K562 (cell line): Measurements from ENCODE around the gene TSGA10IP. TPM values are rescaled to one million over a fixed set of nuclear protein-coding genes. Genes with fewer than 3 reads are reported as not detected.
A peak's percentile ranks its signal among the peaks of the same experiment; 100 is the strongest.

Source experiments
- ATAC-seq: fragments of 200-7000 bp; cut with Tn5 transposase; 3 replicates; pipeline ENCODE4 v1.9.1; 2020; ENCODE audit warnings: moderate library complexity
- BruUV-seq: library from RNA; stranded (reverse); fragments of 400-500 nt; replicated peaks from 2 replicates; lab custom pipeline; 2021; lab: Mats Ljungman, UMichigan
- CTCF ChIA-PET: fragments of 300-600 bp; formaldehyde crosslinking; extraction: SDS; loops from one replicate; lab custom pipeline; 2021; ENCODE audit warnings: low intra/inter-chr PET ratio; lab: Yijun Ruan, JAX
- POLR2A ChIA-PET: fragments of 300-600, 350-650 bp; sonication (Branson Sonifier 250); formaldehyde crosslinking; extraction: SDS; loops from one replicate; lab custom pipeline; 2021; ENCODE audit warnings: antibody characterized with exemption, inconsistent platforms; lab: Yijun Ruan, JAX
- DNase-seq, 4 experiments: peaks; one replicate each; pipeline versions ENCODE4 v3.0.0 to v3.0.0-alpha.2; 2011 to 2018; ENCODE audit warnings: low spot score in 3 of 4, mixed read lengths in 3 of 4; ENCODE audit errors: extremely low read depth in 1 of 4
- FAIRE-seq: peaks from 2 replicates; lab custom pipeline; 2011; peaks lifted over from hg19 to GRCh38; lab: Jason Lieb, UNC
- H2AFZ ChIP-seq: 2 replicates; pipeline ENCODE4 v1.6.0; 2011; ENCODE audit warnings: low read depth, low read length, control low read depth, inconsistent platforms
- H3K27ac ChIP-seq: fragments of 200-600 bp; 3 replicates; pipeline ENCODE4 v1.8.0; 2011; ENCODE audit warnings: low read depth, mild to moderate bottlenecking, control low read depth, inconsistent platforms, low read length, moderate library complexity, mixed read lengths; ENCODE audit errors: extremely low read depth
- H3K27me3 ChIP-seq, 2 experiments: fragments of 300-600 bp in 1 of 2; 2 replicates in 1 of 2; 3 replicates in 1 of 2; pipeline versions ENCODE4 v1.6.0 to v1.8.0; 2011; ENCODE audit warnings: inconsistent platforms in 2 of 2, low read length in 2 of 2, mild to moderate bottlenecking in 1 of 2, mixed read lengths in 1 of 2, moderate library complexity in 1 of 2; ENCODE audit not compliant: control insufficient read depth in 2 of 2, insufficient read depth in 2 of 2
- H3K36me3 ChIP-seq: fragments of 300-600 bp; 3 replicates; pipeline ENCODE4 v1.8.0; 2011; ENCODE audit warnings: mild to moderate bottlenecking, low read length, inconsistent platforms; ENCODE audit not compliant: control insufficient read depth, insufficient read depth
- H3K4me1 ChIP-seq, 2 experiments: fragments of 200-600 bp in 1 of 2; replicated peaks in 1 of 2; 2 replicates in 1 of 2; 3 replicates in 1 of 2; pipeline versions ENCODE4 v1.5.1 to v1.8.0; 2011; ENCODE audit warnings: inconsistent platforms in 2 of 2, low read length in 2 of 2, mild to moderate bottlenecking in 1 of 2, mixed read lengths in 1 of 2, moderate library complexity in 1 of 2; ENCODE audit not compliant: control insufficient read depth in 2 of 2, insufficient read depth in 2 of 2
- H3K4me2 ChIP-seq: 2 replicates; pipeline ENCODE4 v1.6.1; 2011; ENCODE audit warnings: low read length, control low read depth, inconsistent platforms, mixed read lengths; ENCODE audit not compliant: insufficient read depth
- H3K4me3 ChIP-seq: fragments of 200-600 bp; sonication (generic), shearing (Covaris generic); 2 replicates; pipeline ENCODE4 v1.5.1; 2016; ENCODE audit warnings: control low read depth, inconsistent platforms
- H3K79me2 ChIP-seq: fragments of 200-600 bp; 3 replicates; pipeline ENCODE4 v1.8.0; 2011; ENCODE audit warnings: low read length, inconsistent platforms; ENCODE audit not compliant: control insufficient read depth, insufficient read depth
- H3K9ac ChIP-seq, 2 experiments: 2 replicates each; pipeline versions ENCODE4 v1.6.0 to v1.6.1; 2011; ENCODE audit warnings: low read depth in 2 of 2, low read length in 2 of 2, control low read depth in 1 of 2, inconsistent platforms in 1 of 2, mild to moderate bottlenecking in 1 of 2, mixed read lengths in 1 of 2; ENCODE audit not compliant: insufficient read depth in 1 of 2
- H3K9me1 ChIP-seq: one replicate; pipeline ENCODE4 v1.6.0; 2011; ENCODE audit warnings: inconsistent platforms, mild to moderate bottlenecking, low read length, moderate library complexity; ENCODE audit not compliant: control insufficient read depth, insufficient read depth
- H3K9me3 ChIP-seq: replicated peaks from 2 replicates; pipeline ENCODE4 v1.5.1; 2011; ENCODE audit warnings: low read depth, low read length, inconsistent platforms; ENCODE audit not compliant: control insufficient read depth, insufficient read depth
- H4K20me1 ChIP-seq: replicated peaks from 2 replicates; pipeline ENCODE4 v1.6.1; 2011; ENCODE audit warnings: low read length, inconsistent platforms, mixed read lengths; ENCODE audit not compliant: control insufficient read depth, insufficient read depth
- NCOR1 ChIP-seq: fragments of 450-650 bp; IDR thresholded peaks from 2 replicates; pipeline ENCODE4 v1.6.1; 2016; ENCODE audit warnings: mild to moderate bottlenecking, moderate library complexity
- PHF8 ChIP-seq: fragments of 200-600 bp; sonication (generic); IDR thresholded peaks from 2 replicates; pipeline ENCODE4 v1.6.1; 2012; ENCODE audit warnings: mixed run types, mild to moderate bottlenecking, inconsistent platforms, low read length, moderate library complexity, borderline replicate concordance
- PURB ChIP-seq: sonication (generic); formaldehyde crosslinking; IDR thresholded peaks from 2 replicates; pipeline ENCODE4 v1.9.0; 2021; ENCODE audit warnings: low read depth, mild to moderate bottlenecking, missing genetic modification reagents
- RNF2 ChIP-seq: sonication (generic); IDR thresholded peaks from 2 replicates; pipeline ENCODE4 v1.6.1; 2016
- ZBTB17 ChIP-seq: fragments of 450-650 bp; formaldehyde crosslinking; IDR thresholded peaks from 2 replicates; pipeline ENCODE4 v1.4.0; 2020; ENCODE audit warnings: mild to moderate bottlenecking
- ZNF197 ChIP-seq: fragments of 200-800 bp; sonication (Bioruptor generic); IDR thresholded peaks from 2 replicates; pipeline ENCODE4 v1.6.1; 2016; ENCODE audit warnings: low read depth, missing genetic modification characterization, missing compliant biosample characterization
- ZNF766 ChIP-seq: fragments of 200-800 bp; sonication (Bioruptor generic); conservative IDR thresholded peaks from 2 replicates; pipeline ENCODE4 v1.6.1; 2016; ENCODE audit warnings: missing genetic modification characterization, missing compliant biosample characterization
- WGBS: fragments of 100-300 bp; shearing (Covaris generic); methylation state at CpG from one replicate; pipeline ENCODE4 v1.1.6; 2016; ENCODE audit warnings: low coverage, mixed read lengths; ENCODE audit not compliant: insufficient coverage; ENCODE audit errors: missing lambda C conversion rate; 5-methylcytosine and 5-hydroxymethylcytosine counted together
- in situ Hi-C: fragments of 300-500 bp; cut with MboI; formaldehyde crosslinking; loops from 4 replicates; pipeline ENCODE4 v1.15.0; 2018; ENCODE audit warnings: inconsistent platforms, mixed read lengths
- intact Hi-C: fragments of 100-400 bp; cut with micrococcal nuclease; formaldehyde crosslinking; loops from 2 replicates; pipeline ENCODE4 v1.14.2; 2022
- polyA plus RNA-seq, 8 experiments: library from polyadenylated mRNA; depleted of rRNA in 4 of 8; stranded (reverse) in 5 of 8; unstranded in 3 of 8; fragments of >200 nt; fragmentation: Nextera tagmentation in 2 of 8; fragmentation: Illumina TruSeq in 1 of 8; extraction: Ambion mirVana in 2 of 8; extraction: Trizol in 1 of 8; gene quantifications; 2 replicates each; pipeline versions ENCODE4 v1.2.1 to v1.2.3, GENCODE V29; 2011 to 2014; ENCODE audit warnings: inconsistent platforms in 1 of 8, missing spikeins in 1 of 8
- total RNA-seq, 7 experiments: library from RNA; depleted of rRNA in 6 of 7; stranded (reverse); fragments of >200 nt in 6 of 7; fragmentation: Illumina TruSeq in 2 of 7; extraction: Trizol in 2 of 7; gene quantifications; 2 replicates each; pipeline versions ENCODE4 v1.2.1 to v1.2.3, GENCODE V29; 2011 to 2021; ENCODE audit warnings: low replicate concordance in 1 of 7
- TF ChIP-seq, protein P1 (sequence below): fragments of 450-650 bp; formaldehyde crosslinking; IDR thresholded peaks from 2 replicates; pipeline ENCODE4 v1.4.0; 2022; ENCODE audit warnings: mild to moderate bottlenecking, moderate library complexity
- TF ChIP-seq, protein P2 (sequence below): fragments of 250-450 bp; sonication (Bioruptor Pico); IDR thresholded peaks from 2 replicates; pipeline ENCODE4 v1.4.0; 2020; ENCODE audit warnings: mild to moderate bottlenecking, moderate library complexity
- TF ChIP-seq, protein P3 (sequence below): fragments of 450-650 bp; IDR thresholded peaks from 2 replicates; pipeline ENCODE4 v1.6.1; 2018; ENCODE audit not compliant: partially characterized antibody

The TSGA10IP gene
- total and polyA plus RNA-seq, 9 of the 15 experiments (the other 6 are each of a cell fraction or from before 2014, with no cell fraction given) = not detected

DNA sequence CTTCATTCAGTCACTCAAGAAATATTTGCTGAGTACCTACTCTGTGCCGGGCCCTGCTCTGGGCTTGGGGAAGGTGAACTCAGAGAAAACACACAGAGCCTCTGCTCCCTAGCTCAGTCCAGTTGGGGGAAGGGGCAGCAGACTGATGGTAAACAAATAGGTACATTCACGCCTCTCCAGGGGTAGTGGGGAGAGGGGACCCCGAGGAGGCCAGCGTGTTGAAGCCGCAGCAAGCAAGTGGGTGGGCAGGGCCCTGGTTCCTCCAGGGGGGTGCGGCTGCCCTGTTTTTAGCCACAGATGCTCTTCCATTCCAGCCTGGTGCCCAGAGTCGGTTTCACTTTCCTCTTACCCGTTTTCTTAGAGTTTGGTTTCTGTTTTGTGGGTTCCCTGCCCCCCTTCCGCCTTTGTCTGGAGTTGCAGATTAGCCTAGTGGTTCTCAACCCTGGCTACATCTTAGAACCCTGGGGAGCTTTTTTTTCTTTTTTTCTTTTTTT, 17.3 kb upstream of the TSGA10IP start (continued):
- peak; percentile 73; the same call in 1 of the 2 replicates for TF ChIP-seq ZNF766 (CRISPR knock-in tag)
- 0 out of 2 replicates have a peak, but pooled peaks have one; percentile 53 for TF ChIP-seq ZNF197
- TF ChIP-seq NCOR1 = 0 out of 2 replicates have a peak, but pooled peaks have one; percentile 24
- TF ChIP-seq, protein P1, sequence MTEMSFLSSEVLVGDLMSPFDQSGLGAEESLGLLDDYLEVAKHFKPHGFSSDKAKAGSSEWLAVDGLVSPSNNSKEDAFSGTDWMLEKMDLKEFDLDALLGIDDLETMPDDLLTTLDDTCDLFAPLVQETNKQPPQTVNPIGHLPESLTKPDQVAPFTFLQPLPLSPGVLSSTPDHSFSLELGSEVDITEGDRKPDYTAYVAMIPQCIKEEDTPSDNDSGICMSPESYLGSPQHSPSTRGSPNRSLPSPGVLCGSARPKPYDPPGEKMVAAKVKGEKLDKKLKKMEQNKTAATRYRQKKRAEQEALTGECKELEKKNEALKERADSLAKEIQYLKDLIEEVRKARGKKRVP (CRISPR knock-in tag) = peak; percentile 47; the same call in 1 of the 2 replicates

DNA sequence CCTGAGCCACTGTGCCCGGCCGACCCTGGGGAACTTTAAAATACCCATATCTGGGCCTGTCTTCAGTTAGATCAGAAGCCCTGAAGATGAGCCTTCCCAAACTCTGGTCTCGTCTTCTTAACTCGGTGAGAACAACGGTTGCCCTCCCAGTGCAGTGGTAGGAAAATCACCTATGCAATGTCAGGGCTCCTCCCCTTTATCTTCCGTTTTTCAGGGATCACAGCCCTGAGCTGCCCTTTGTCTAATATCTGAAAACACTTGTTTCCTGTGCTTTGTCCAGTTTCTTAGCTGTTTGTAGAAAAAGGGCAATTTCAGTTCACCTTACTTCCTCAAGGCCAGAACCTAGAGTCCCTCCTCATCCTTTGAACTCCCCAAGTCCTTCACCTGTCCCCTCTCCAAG, 16.6 kb upstream of the TSGA10IP start:
- DNase-seq (peak; percentile 17 to 52 (median 38)), FAIRE-seq (no peak), ATAC-seq (peak; percentile 65)
- Histone ChIP-seq H3K9me1 (no peaks in the 10 kb centered on the region), H3K27me3 (no peaks in the 10 kb centered on the region), H3K4me1 (peaks cover 25 to 49% of the 10 kb centered on the region in 2 experiments; a peak in 4 of 5 replicates), H3K9ac (peak overlapping the region; percentile 32 to 44; a peak in 3 of 4 replicates), H3K4me3 (no peak overlapping the region; the same call in 1 of the 2 replicates), H3K79me2 (no peaks in the 10 kb centered on the region), H2AFZ (peak overlapping the region; percentile 85), H4K20me1 (no peaks in the 10 kb centered on the region), H3K36me3 (no peaks in the 10 kb centered on the region), H3K4me2 (peak overlapping the region; percentile 66), H3K9me3 (no peaks in the 10 kb centered on the region), H3K27ac (peak overlapping the region; percentile 47)
- ChIA-PET CTCF (no interaction called here), POLR2A (interaction anchor here (0.6 to 1.8 kb wide), 6 partner anchors 9 to 78 kb away, joined by 3 to 6 read pairs (median 3); partner anchors contain the start of gene CCDC85B)
- no TSS peak for BruUV-seq
- in situ Hi-C loops = no loop called here
- intact Hi-C loops = no loop called here
- 5% methylated on average over 6 of the region's 6 CpGs for WGBS
- peak; percentile 10; the same call in 1 of the 2 replicates for TF ChIP-seq PHF8
- TF ChIP-seq, protein P2, sequence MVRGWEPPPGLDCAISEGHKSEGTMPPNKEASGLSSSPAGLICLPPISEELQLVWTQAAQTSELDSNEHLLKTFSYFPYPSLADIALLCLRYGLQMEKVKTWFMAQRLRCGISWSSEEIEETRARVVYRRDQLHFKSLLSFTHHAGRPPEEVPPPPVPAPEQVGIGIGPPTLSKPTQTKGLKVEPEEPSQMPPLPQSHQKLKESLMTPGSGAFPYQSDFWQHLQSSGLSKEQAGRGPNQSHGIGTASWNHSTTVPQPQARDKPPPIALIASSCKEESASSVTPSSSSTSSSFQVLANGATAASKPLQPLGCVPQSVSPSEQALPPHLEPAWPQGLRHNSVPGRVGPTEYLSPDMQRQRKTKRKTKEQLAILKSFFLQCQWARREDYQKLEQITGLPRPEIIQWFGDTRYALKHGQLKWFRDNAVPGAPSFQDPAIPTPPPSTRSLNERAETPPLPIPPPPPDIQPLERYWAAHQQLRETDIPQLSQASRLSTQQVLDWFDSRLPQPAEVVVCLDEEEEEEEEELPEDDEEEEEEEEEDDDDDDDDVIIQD (CRISPR knock-in tag) = no peak
- no peak for TF ChIP-seq RNF2
- no peak for TF ChIP-seq PURB (CRISPR knock-in tag)
- TF ChIP-seq, protein P3, sequence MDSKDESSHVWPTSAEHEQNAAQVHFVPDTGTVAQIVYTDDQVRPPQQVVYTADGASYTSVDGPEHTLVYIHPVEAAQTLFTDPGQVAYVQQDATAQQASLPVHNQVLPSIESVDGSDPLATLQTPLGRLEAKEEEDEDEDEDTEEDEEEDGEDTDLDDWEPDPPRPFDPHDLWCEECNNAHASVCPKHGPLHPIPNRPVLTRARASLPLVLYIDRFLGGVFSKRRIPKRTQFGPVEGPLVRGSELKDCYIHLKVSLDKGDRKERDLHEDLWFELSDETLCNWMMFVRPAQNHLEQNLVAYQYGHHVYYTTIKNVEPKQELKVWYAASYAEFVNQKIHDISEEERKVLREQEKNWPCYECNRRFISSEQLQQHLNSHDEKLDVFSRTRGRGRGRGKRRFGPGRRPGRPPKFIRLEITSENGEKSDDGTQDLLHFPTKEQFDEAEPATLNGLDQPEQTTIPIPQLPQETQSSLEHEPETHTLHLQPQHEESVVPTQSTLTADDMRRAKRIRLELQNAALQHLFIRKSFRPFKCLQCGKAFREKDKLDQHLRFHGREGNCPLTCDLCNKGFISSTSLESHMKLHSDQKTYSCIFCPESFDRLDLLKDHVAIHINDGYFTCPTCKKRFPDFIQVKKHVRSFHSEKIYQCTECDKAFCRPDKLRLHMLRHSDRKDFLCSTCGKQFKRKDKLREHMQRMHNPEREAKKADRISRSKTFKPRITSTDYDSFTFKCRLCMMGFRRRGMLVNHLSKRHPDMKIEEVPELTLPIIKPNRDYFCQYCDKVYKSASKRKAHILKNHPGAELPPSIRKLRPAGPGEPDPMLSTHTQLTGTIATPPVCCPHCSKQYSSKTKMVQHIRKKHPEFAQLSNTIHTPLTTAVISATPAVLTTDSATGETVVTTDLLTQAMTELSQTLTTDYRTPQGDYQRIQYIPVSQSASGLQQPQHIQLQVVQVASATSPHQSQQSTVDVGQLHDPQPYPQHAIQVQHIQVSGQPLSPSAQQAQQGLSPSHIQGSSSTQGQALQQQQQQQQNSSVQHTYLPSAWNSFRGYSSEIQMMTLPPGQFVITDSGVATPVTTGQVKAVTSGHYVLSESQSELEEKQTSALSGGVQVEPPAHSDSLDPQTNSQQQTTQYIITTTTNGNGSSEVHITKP = peak; percentile 17
- TF ChIP-seq ZBTB17 (CRISPR knock-in tag) = 0 out of 2 replicates have a peak, but pooled peaks have one; percentile 37
